ENCODE data around the gene VGLL1. TPM values are rescaled to one million over a fixed set of nuclear protein-coding genes. Genes with fewer than 3 reads are reported as not detected.

The VGLL1 gene
- total RNA-seq, 2 experiments from 2014 or later: not detected

DNA sequence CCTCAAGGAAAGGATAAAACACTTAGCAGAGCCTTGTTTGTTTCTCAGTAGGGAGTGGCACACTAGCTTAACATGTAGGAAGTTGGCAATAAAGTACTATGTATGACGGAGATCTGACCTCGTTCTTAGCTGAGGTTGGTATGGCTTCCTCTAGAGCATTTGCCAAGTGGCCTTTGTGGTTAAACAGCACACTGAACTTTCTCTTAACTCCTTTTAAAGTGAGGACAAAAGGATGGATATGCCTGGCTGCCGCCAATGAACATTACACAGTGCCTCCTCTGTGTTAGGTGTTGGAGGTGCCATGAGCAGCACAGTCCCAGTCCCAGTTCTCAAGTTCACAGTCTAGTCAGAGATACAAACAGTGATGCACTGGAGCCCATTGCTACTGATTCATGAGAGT lies 54.4 kb downstream of the VGLL1 start:
- H3K27me3 Mint-ChIP-seq: no peaks in the 10 kb centered on the region
- H3K36me3 Mint-ChIP-seq: peaks cover 4% of the 10 kb centered on the region
- peaks cover 48% of the 10 kb centered on the region for H3K4me1 Mint-ChIP-seq
- H3K27ac Mint-ChIP-seq: peak overlapping the region; percentile 80
- H3K4me3 Mint-ChIP-seq: no peak overlapping the region
- no peaks in the 10 kb centered on the region for H3K9me3 Mint-ChIP-seq
- no peak for DNase-seq

DNA sequence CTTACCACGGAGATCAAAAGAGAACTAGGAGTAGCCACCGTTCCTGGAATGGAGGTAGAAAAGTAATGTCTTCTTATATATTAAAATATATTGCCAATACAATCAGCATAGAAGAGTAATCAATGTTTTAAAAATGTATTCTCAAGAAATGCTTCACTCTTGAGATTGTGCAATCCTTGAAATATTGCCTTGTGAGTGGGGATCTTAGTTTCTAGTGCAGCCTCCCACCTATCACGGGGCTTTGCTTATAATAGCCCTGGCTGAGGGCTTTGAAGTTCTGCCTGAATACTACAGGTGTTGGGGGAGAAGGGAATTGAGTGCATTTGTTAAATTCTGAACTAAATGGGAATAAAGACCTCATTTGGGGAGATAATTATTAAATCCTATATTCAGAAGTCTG lies 55.5 kb downstream of the VGLL1 start:
- Mint-ChIP-seq H3K27me3 (no peaks in the 10 kb centered on the region), H3K4me1 (peaks cover 48% of the 10 kb centered on the region), H3K4me3 (peak overlapping the region; percentile 58), H3K9me3 (no peaks in the 10 kb centered on the region), H3K36me3 (peaks cover 4% of the 10 kb centered on the region), H3K27ac (peak overlapping the region; percentile 88)
- no peak for DNase-seq

DNA sequence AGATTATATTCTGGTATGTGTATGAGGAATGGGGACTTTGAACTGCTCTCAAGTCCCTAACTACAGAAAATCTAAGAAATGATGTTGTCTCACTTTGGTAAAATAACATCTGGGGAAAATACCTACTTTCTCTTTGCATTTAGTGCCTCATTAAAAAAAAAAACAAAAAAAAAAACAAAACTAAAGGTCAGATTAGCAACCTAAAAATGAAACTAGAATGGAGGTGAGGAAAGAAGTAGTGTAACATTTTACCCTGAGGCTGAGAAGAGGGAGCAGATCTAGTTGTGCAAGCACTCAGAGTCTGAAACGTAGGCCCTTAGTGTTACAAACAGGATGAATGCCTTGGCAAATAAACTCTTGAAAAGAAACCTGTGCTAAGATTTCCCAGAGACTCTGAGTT lies 56.0 kb downstream of the VGLL1 start:
- DNase-seq: no peak
- H3K27me3 Mint-ChIP-seq: no peaks in the 10 kb centered on the region
- H3K9me3 Mint-ChIP-seq: no peaks in the 10 kb centered on the region
- H3K4me1 Mint-ChIP-seq: peaks cover 48% of the 10 kb centered on the region
- peak overlapping the region; percentile 42 for H3K4me3 Mint-ChIP-seq
- H3K36me3 Mint-ChIP-seq: peaks cover 4% of the 10 kb centered on the region
- H3K27ac Mint-ChIP-seq: peak overlapping the region; percentile 88

GRCh38 chrX:136589966-136590365 lies 58.0 kb downstream of the VGLL1 start:
- Mint-ChIP-seq H3K4me1 (peaks cover 38% of the 10 kb centered on the region), H3K27me3 (no peaks in the 10 kb centered on the region), H3K36me3 (peaks cover 2% of the 10 kb centered on the region), H3K9me3 (peaks cover 10% of the 10 kb centered on the region), H3K4me3 (no peak overlapping the region), H3K27ac (no peak overlapping the region)
- no peak for DNase-seq

DNA sequence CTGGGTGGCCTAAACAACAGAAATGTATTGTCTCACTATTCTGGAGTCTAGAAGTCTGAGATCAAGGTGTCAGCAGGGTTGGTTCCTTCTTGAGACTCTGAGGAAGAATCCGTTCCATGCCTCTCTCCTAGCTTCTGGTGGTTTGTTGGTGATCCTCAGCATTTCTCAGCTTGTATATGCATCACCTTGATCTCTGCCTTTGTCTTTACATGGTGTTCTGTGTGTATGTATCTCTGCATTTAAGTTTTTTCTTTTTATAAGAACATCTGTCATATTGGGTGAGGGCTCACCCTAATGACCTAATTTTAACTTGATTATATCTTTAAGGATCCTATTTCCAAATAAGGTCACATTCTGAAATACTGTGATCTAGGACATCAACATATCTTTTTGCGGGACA lies 65.3 kb downstream of the VGLL1 start:
- H3K27me3 Mint-ChIP-seq: no peaks in the 10 kb centered on the region
- peaks cover 10% of the 10 kb centered on the region for H3K9me3 Mint-ChIP-seq
- no peaks in the 10 kb centered on the region for H3K36me3 Mint-ChIP-seq
- peaks cover 16% of the 10 kb centered on the region for H3K4me1 Mint-ChIP-seq
- DNase-seq: no peak
- H3K4me3 Mint-ChIP-seq: no peak overlapping the region
- no peak overlapping the region for H3K27ac Mint-ChIP-seq

DNA sequence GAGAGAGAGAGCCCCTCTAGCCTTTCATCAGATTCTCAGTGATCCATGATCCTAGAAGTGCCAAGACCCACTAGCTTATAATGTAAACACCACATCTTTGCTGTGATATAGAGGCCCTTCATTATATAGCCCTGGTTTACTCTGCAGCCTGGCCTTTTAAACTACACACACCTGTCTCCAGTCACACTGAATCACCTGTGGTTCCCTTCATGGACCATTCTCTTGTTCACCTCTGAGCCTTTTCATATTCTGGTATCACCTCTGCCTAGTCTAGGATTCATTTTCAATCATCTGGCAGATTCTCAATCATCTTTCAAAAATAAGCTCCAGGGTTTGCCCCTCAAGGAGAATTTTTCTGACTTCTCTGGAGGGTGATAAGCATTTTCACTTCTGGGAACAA lies 65.9 kb downstream of the VGLL1 start:
- H3K9me3 Mint-ChIP-seq: peaks cover 10% of the 10 kb centered on the region
- no peaks in the 10 kb centered on the region for H3K27me3 Mint-ChIP-seq
- H3K27ac Mint-ChIP-seq: no peak overlapping the region
- H3K36me3 Mint-ChIP-seq: no peaks in the 10 kb centered on the region
- DNase-seq: no peak
- peaks cover 16% of the 10 kb centered on the region for H3K4me1 Mint-ChIP-seq
- no peak overlapping the region for H3K4me3 Mint-ChIP-seq

GRCh38 chrX:136598631-136599030 lies 66.6 kb downstream of the VGLL1 start:
- no peaks in the 10 kb centered on the region for H3K27me3 Mint-ChIP-seq

GRCh38 chrX:136600059-136600458 lies 68.0 kb downstream of the VGLL1 start:
- Mint-ChIP-seq H3K27ac (no peak overlapping the region), H3K36me3 (no peaks in the 10 kb centered on the region), H3K27me3 (no peaks in the 10 kb centered on the region), H3K4me3 (no peak overlapping the region), H3K9me3 (no peaks in the 10 kb centered on the region), H3K4me1 (peaks cover 19% of the 10 kb centered on the region)
- no peak for DNase-seq

More at GRCh38 chrX:136598631-136599030, 66.6 kb downstream of the VGLL1 start:
- H3K4me3 Mint-ChIP-seq: no peak overlapping the region
- H3K4me1 Mint-ChIP-seq: peaks cover 19% of the 10 kb centered on the region
- peak; percentile 35 for DNase-seq
- peaks cover 8% of the 10 kb centered on the region for H3K9me3 Mint-ChIP-seq
- H3K27ac Mint-ChIP-seq: peak overlapping the region; percentile 42
- H3K36me3 Mint-ChIP-seq: no peaks in the 10 kb centered on the region

Other genes starting within 250 kb of the VGLL1 start
- not detected for gene ADGRG4, start 231.3 kb upstream of the VGLL1 start, total RNA-seq
- not detected for gene BRS3, start 44.3 kb upstream of the VGLL1 start, total RNA-seq
- gene HTATSF1, start 34.6 kb upstream of the VGLL1 start, total RNA-seq: 10 to 100 TPM; 38.8 to 40.4 TPM
- gene CD40LG, start 115.9 kb downstream of the VGLL1 start, total RNA-seq: 1 to 10 TPM; 2.3 to 2.6 TPM
- gene ARHGEF6, start 248.7 kb downstream of the VGLL1 start, total RNA-seq: 10 to 100 TPM; 34.4 to 34.5 TPM

All from activated naive CD8-positive, alpha-beta T cell treated with anti-CD3 and anti-CD28 coated beads for 36 hours (primary cell).